Naive thymus-derived CD4-positive, alpha-beta T cell (primary cell): ENCODE results near the gene NAV2. TPM values are rescaled to one million over a fixed set of nuclear protein-coding genes. Genes with fewer than 3 reads are reported as not detected.
A peak's percentile ranks its signal among the peaks of the same experiment; 100 is the strongest.

Experiments used
- ATAC-seq: fragments of 150-1000 bp; cut with Tn5 transposase; 2 replicates; pipeline ENCODE4 v1.10.0; 2021; ENCODE audit warnings: mild to moderate bottlenecking, moderate library complexity
- CTCF ChIA-PET: fragments of 350-600 bp; sonication (Branson Sonifier 250); formaldehyde crosslinking; loops from one replicate; lab custom pipeline; 2021; ENCODE audit warnings: antibody characterized with exemption; lab: Charles Lee
- POLR2A ChIA-PET: fragments of 350-600 bp; sonication (Branson Sonifier 250); formaldehyde crosslinking; loops from one replicate; lab custom pipeline; 2021; ENCODE audit warnings: antibody characterized with exemption, inconsistent platforms; lab: Charles Lee
- DNase-seq, 9 donors: peaks; one replicate each; pipeline versions ENCODE4 v3.0.0 to v3.0.0-alpha.2; 2020 to 2022; ENCODE audit warnings: mixed read lengths in 1 of 9
- H3K27ac ChIP-seq: one replicate; pipeline ENCODE4 v1.7.0; 2013; ENCODE audit warnings: mild to moderate bottlenecking, low read depth, low read length, moderate library complexity
- H3K27me3 ChIP-seq, 2 donors: one replicate each; pipeline ENCODE4 v1.7.0; 2013; ENCODE audit warnings: low read length in 2 of 2, mild to moderate bottlenecking in 2 of 2, moderate library complexity in 2 of 2; ENCODE audit not compliant: control insufficient read depth in 2 of 2, insufficient read depth in 2 of 2
- H3K36me3 ChIP-seq, 3 experiments: 1 replicate in 2 of 3; 2 replicates in 1 of 3; pipeline ENCODE4 v1.7.0; 2013; ENCODE audit warnings: low read length in 3 of 3, mild to moderate bottlenecking in 3 of 3, moderate library complexity in 1 of 3; ENCODE audit not compliant: insufficient read depth in 3 of 3, control insufficient read depth in 2 of 3
- H3K4me1 ChIP-seq, 2 donors: one replicate each; pipeline ENCODE4 v1.7.0; 2013; ENCODE audit warnings: low read length in 2 of 2, mild to moderate bottlenecking in 2 of 2, moderate library complexity in 1 of 2; ENCODE audit not compliant: control insufficient read depth in 2 of 2, insufficient read depth in 2 of 2
- H3K4me3 ChIP-seq: 2 replicates; pipeline ENCODE4 v1.7.0; 2013; ENCODE audit warnings: mild to moderate bottlenecking, low read length
- H3K9me3 ChIP-seq, 3 experiments: 1 replicate in 2 of 3; 2 replicates in 1 of 3; pipeline ENCODE4 v1.7.0; 2013; ENCODE audit warnings: low read length in 3 of 3; ENCODE audit not compliant: control insufficient read depth in 2 of 3
- H3K27ac Mint-ChIP-seq, 9 donors: one replicate each; pipeline ENCODE4 v1.8.0; 2020 to 2022; ENCODE audit warnings: mixed read lengths in 9 of 9, mild to moderate bottlenecking in 8 of 9, moderate library complexity in 5 of 9, inconsistent platforms in 2 of 9
- H3K27me3 Mint-ChIP-seq, 5 donors: one replicate each; pipeline ENCODE4 v1.8.0; 2021 to 2022; ENCODE audit warnings: mixed read lengths in 5 of 5, mild to moderate bottlenecking in 1 of 5
- H3K36me3 Mint-ChIP-seq, 5 donors: one replicate each; pipeline ENCODE4 v1.8.0; 2020 to 2022; ENCODE audit warnings: mixed read lengths in 5 of 5, mild to moderate bottlenecking in 3 of 5, inconsistent platforms in 1 of 5
- H3K4me1 Mint-ChIP-seq, 7 donors: one replicate each; pipeline ENCODE4 v1.8.0; 2020 to 2022; ENCODE audit warnings: mixed read lengths in 7 of 7, mild to moderate bottlenecking in 3 of 7, inconsistent platforms in 1 of 7
- H3K4me3 Mint-ChIP-seq, 10 donors: one replicate each; pipeline ENCODE4 v1.8.0; 2020 to 2022; ENCODE audit warnings: mild to moderate bottlenecking in 10 of 10, mixed read lengths in 10 of 10, moderate library complexity in 6 of 10, inconsistent platforms in 2 of 10
- H3K9me3 Mint-ChIP-seq, 11 donors: one replicate each; pipeline ENCODE4 v1.8.0; 2020 to 2022; ENCODE audit warnings: mixed read lengths in 11 of 11, mild to moderate bottlenecking in 4 of 11, inconsistent platforms in 1 of 11, moderate library complexity in 1 of 11
- intact Hi-C, 2 donors: fragments of 100-400 bp; cut with micrococcal nuclease; formaldehyde crosslinking; loops; one replicate each; pipeline ENCODE4 v1.15.1; 2023
- polyA plus RNA-seq, 2 donors: library from polyadenylated mRNA; unstranded; fragments of 300-500 nt; fragmentation: Illumina TruSeq; gene quantifications; one replicate each; pipeline ENCODE4 v1.2.3, GENCODE V29; 2021
- total RNA-seq, 6 experiments: library from RNA in 5 of 6; stranded (reverse) in 5 of 6; gene quantifications; 1 replicate in 5 of 6; 2 replicates in 1 of 6; pipeline ENCODE4 v1.2.3 and lab custom pipeline; 2021 to 2026

The NAV2 gene
- total and polyA plus RNA-seq, 7 experiments from 2014 or later: 0.24 to 2.2 (median 0.48) TPM; not detected in 2

DNA sequence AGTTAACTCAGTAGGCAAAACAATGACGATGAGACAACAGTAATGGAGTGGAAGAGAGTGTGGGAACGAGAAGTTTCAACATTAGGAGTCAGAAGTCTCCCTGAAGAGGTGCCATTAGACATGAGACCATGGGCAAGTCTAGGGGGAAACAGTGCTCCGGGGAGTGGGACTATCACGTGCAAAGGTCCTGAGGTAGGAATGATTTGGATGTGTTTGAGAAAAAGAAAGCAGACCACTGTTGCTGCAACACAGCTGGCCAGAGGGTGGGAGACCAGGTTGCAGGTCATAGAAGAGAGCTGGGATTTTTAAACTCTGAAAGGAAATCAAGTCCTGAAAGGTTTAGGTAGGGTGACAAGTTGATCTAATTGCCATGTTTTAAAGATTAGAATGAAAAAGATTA is 63.0 kb downstream of the NAV2 start:
- H3K27ac ChIP-seq: no peak overlapping the region
- H3K4me3 Mint-ChIP-seq: peak overlapping the region in 1 of 10 donors; percentile 0
- H3K4me1 ChIP-seq: no peaks in the 10 kb centered on the region
- H3K36me3 Mint-ChIP-seq: peaks cover 0 to 9% (median 0%) of the 10 kb centered on the region in 5 donors
- no peak for DNase-seq
- no peaks in the 10 kb centered on the region for H3K9me3 ChIP-seq
- intact Hi-C loops: no loop called here
- ATAC-seq: no peak
- H3K9me3 Mint-ChIP-seq: peaks cover 0 to 4% (median 0%) of the 10 kb centered on the region in 11 donors
- ChIA-PET CTCF (no interaction called here), POLR2A (no interaction called here)
- peaks cover 4 to 13% (median 6%) of the 10 kb centered on the region in 7 donors for H3K4me1 Mint-ChIP-seq
- H3K27me3 ChIP-seq: peaks cover 0 to 9% of the 10 kb centered on the region in 2 donors
- no peaks in the 10 kb centered on the region for H3K36me3 ChIP-seq
- H3K27ac Mint-ChIP-seq: no peak overlapping the region
- no peak overlapping the region for H3K4me3 ChIP-seq
- peaks cover 67 to 77% (median 71%) of the 10 kb centered on the region in 5 donors for H3K27me3 Mint-ChIP-seq

DNA sequence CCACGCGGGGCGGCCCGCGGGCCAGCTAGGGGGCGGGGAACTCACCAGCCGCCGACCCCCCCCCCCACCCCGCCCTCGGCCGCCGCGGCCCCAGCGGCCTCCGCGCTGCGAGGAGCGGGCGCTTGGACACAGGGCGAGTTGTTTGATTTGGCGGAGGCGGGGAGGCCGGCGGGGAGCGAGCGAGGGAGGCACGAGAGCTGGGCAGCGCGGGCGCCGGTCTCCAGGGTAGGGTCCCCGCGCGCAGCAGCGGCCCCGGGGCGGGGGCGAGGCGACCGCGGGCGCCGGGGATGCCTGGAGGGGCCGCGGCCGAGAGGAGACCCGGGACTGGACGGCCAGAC is 64.4 kb downstream of the NAV2 start:
- H3K9me3 ChIP-seq: no peaks in the 10 kb centered on the region
- no peak for ATAC-seq
- peaks cover 4 to 13% (median 6%) of the 10 kb centered on the region in 7 donors for H3K4me1 Mint-ChIP-seq
- H3K27ac ChIP-seq: no peak overlapping the region
- no peaks in the 10 kb centered on the region for H3K4me1 ChIP-seq
- H3K36me3 Mint-ChIP-seq: peaks cover 0 to 9% (median 0%) of the 10 kb centered on the region in 5 donors
- CTCF ChIA-PET: interaction anchor here (0.6 kb wide), 2 partner anchors 10 to 333 kb away, joined by 3 to 5 read pairs; no protein-coding TSS in a partner anchor
- peaks cover 0 to 9% of the 10 kb centered on the region in 2 donors for H3K27me3 ChIP-seq
- no peak overlapping the region for H3K27ac Mint-ChIP-seq
- H3K4me3 Mint-ChIP-seq: no peak overlapping the region
- no peaks in the 10 kb centered on the region for H3K36me3 ChIP-seq
- peaks cover 0 to 4% (median 0%) of the 10 kb centered on the region in 11 donors for H3K9me3 Mint-ChIP-seq
- no peak overlapping the region for H3K4me3 ChIP-seq
- H3K27me3 Mint-ChIP-seq: peaks cover 66 to 73% (median 71%) of the 10 kb centered on the region in 5 donors
- DNase-seq: no peak
- intact Hi-C loops: no loop called here
- POLR2A ChIA-PET: no interaction called here

GRCh38 chr11:19777377-19778102 is 64.9 kb downstream of the NAV2 start:
- Mint-ChIP-seq H3K27ac (no peak overlapping the region), H3K27me3 (peaks cover 71 to 74% (median 72%) of the 10 kb centered on the region in 5 donors), H3K4me3 (peak overlapping the region in 4 of 10 donors; percentile 33 to 50 (median 46)), H3K4me1 (peaks cover 4 to 13% (median 6%) of the 10 kb centered on the region in 7 donors), H3K9me3 (peaks cover 0 to 4% (median 0%) of the 10 kb centered on the region in 11 donors), H3K36me3 (peaks cover 0 to 9% (median 0%) of the 10 kb centered on the region in 5 donors)
- DNase-seq (no peak), ATAC-seq (peak; percentile 20)
- intact Hi-C loops: no loop called here
- Histone ChIP-seq H3K27ac (no peak overlapping the region), H3K9me3 (no peaks in the 10 kb centered on the region), H3K4me1 (no peaks in the 10 kb centered on the region), H3K4me3 (no peak overlapping the region), H3K36me3 (no peaks in the 10 kb centered on the region), H3K27me3 (peaks cover 0 to 9% of the 10 kb centered on the region in 2 donors)
- ChIA-PET CTCF (interaction anchor here (0.6 kb wide), 1 partner anchor 333 kb away, joined by 3 read pairs; no protein-coding TSS in a partner anchor), POLR2A (no interaction called here)

GRCh38 chr11:19779740-19780139 is 67.1 kb downstream of the NAV2 start:
- ATAC-seq (no peak), DNase-seq (no peak)
- no peak overlapping the region for H3K4me3 Mint-ChIP-seq
- POLR2A ChIA-PET: no interaction called here
- CTCF ChIA-PET: no interaction called here
- H3K36me3 Mint-ChIP-seq: peaks cover 0 to 9% (median 0%) of the 10 kb centered on the region in 5 donors
- Histone ChIP-seq H3K36me3 (no peaks in the 10 kb centered on the region), H3K4me3 (no peak overlapping the region), H3K27me3 (peaks cover 0 to 9% of the 10 kb centered on the region in 2 donors), H3K9me3 (no peaks in the 10 kb centered on the region), H3K4me1 (no peaks in the 10 kb centered on the region), H3K27ac (no peak overlapping the region)
- peaks cover 54 to 68% (median 65%) of the 10 kb centered on the region in 5 donors for H3K27me3 Mint-ChIP-seq
- intact Hi-C loops: no loop called here
- H3K9me3 Mint-ChIP-seq: peaks cover 0 to 4% (median 0%) of the 10 kb centered on the region in 11 donors
- H3K4me1 Mint-ChIP-seq: peaks cover 4 to 13% (median 6%) of the 10 kb centered on the region in 7 donors
- no peak overlapping the region for H3K27ac Mint-ChIP-seq

- DNase-seq (no peak), ATAC-seq (no peak)
- H3K27me3 ChIP-seq: peaks cover 0 to 6% of the 10 kb centered on the region in 2 donors
- H3K4me3 ChIP-seq: no peak overlapping the region
- no peaks in the 10 kb centered on the region for H3K4me1 ChIP-seq
- H3K4me1 Mint-ChIP-seq: peaks cover 0 to 8% (median 6%) of the 10 kb centered on the region in 7 donors
- H3K4me3 Mint-ChIP-seq: no peak overlapping the region
- peaks cover 40 to 57% (median 52%) of the 10 kb centered on the region in 5 donors for H3K27me3 Mint-ChIP-seq
- no peaks in the 10 kb centered on the region for H3K36me3 Mint-ChIP-seq
- no peaks in the 10 kb centered on the region for H3K9me3 ChIP-seq
- H3K27ac ChIP-seq: no peak overlapping the region
- POLR2A ChIA-PET: no interaction called here
- CTCF ChIA-PET: no interaction called here
- peaks cover 0 to 2% (median 0%) of the 10 kb centered on the region in 11 donors for H3K9me3 Mint-ChIP-seq
- no peak overlapping the region for H3K27ac Mint-ChIP-seq
- H3K36me3 ChIP-seq: no peaks in the 10 kb centered on the region
- intact Hi-C loops: no loop called here
These were observed 68.7 kb downstream of the NAV2 start for GRCh38 chr11:19781351-19781750.

DNA sequence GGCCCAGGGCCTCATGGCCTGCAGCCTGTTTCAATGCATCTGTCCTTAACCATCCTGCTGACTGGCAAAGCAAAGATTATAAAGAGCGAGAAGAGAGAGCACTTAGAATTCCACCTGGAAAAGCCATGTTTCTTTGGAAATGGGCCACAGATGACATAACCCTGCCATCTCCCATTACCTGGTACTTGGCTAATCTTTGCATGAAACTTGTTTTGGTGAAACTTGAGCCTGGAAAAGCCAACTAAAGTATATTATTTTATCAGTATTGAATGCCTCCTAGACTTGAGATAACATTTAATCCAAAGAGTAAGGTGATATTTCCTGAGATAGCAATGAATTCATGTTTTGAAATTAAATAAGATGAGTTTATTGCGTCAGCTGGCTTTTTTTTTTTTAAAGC is 72.6 kb downstream of the NAV2 start:
- H3K27me3 Mint-ChIP-seq: peaks cover 10 to 39% (median 34%) of the 10 kb centered on the region in 5 donors
- no peak overlapping the region for H3K4me3 ChIP-seq
- no peaks in the 10 kb centered on the region for H3K27me3 ChIP-seq
- H3K27ac Mint-ChIP-seq: no peak overlapping the region
- no peak for ATAC-seq
- no peaks in the 10 kb centered on the region for H3K4me1 ChIP-seq
- no peak overlapping the region for H3K4me3 Mint-ChIP-seq
- peaks cover 0 to 2% (median 0%) of the 10 kb centered on the region in 11 donors for H3K9me3 Mint-ChIP-seq
- no peaks in the 10 kb centered on the region for H3K36me3 Mint-ChIP-seq
- POLR2A ChIA-PET: no interaction called here
- no peak overlapping the region for H3K27ac ChIP-seq
- H3K9me3 ChIP-seq: no peaks in the 10 kb centered on the region
- CTCF ChIA-PET: no interaction called here
- no peaks in the 10 kb centered on the region for H3K36me3 ChIP-seq
- H3K4me1 Mint-ChIP-seq: no peaks in the 10 kb centered on the region
- DNase-seq: no peak
- intact Hi-C loops: no loop called here
